Adrenal gland (tissue), 19 donors: ENCODE data around the gene DNAJB7. TPM values are rescaled to one million over a fixed set of nuclear protein-coding genes. Genes with fewer than 3 reads are reported as not detected.

Source experiments
- DNase-seq, 7 donors: peaks; one replicate each; pipeline ENCODE4 v3.0.0-alpha.2; 2019 to 2020
- H3K27ac ChIP-seq, 5 donors: fragments of 200-600 bp; sonication (generic) in 4 of 5; 1 replicate in 3 of 5; 2 replicates in 2 of 5; pipeline versions ENCODE4 v1.5.1 to v1.8.0; 2016 to 2020; ENCODE audit warnings: mild to moderate bottlenecking in 1 of 5
- H3K27me3 ChIP-seq: fragments of 200-600 bp; 2 replicates; pipeline ENCODE4 v1.8.0; 2021
- H3K36me3 ChIP-seq, 2 donors: fragments of 200-600 bp; replicated peaks in 1 of 2; 1 replicate in 1 of 2; 2 replicates in 1 of 2; pipeline versions ENCODE4 v1.5.1 to v1.8.0; 2018 to 2022
- H3K4me1 ChIP-seq, 2 donors: fragments of 200-600 bp; replicated peaks in 1 of 2; 1 replicate in 1 of 2; 2 replicates in 1 of 2; pipeline versions ENCODE4 v1.5.1 to v1.8.0; 2018 to 2021
- H3K4me3 ChIP-seq, 4 donors: fragments of 200-600 bp; sonication (generic) in 3 of 4; one replicate each; pipeline ENCODE4 v1.5.1; 2016 to 2018
- H3K9me3 ChIP-seq, 3 donors: fragments of 200-600 bp; sonication (generic) in 1 of 3; replicated peaks in 1 of 3; 1 replicate in 2 of 3; 2 replicates in 1 of 3; pipeline versions ENCODE4 v1.5.1 to v1.8.0; 2016 to 2021
- POLR2A ChIP-seq, 2 donors: fragments of 450-650 bp; IDR thresholded peaks; one replicate each; pipeline ENCODE4 v1.6.1; 2017; ENCODE audit warnings: antibody characterized with exemption in 2 of 2, mild to moderate bottlenecking in 2 of 2, moderate library complexity in 1 of 2
- WGBS, 4 donors: extraction: QIAGEN DNeasy Blood & Tissue Kit in 2 of 4; methylation state at CpG; one replicate each; pipeline versions ENCODE4 v1.1.5 to v1.1.7; 2013 to 2017; 5-methylcytosine and 5-hydroxymethylcytosine counted together
- intact Hi-C, 2 donors: fragments of 100-400 bp; cut with DNase I; formaldehyde crosslinking; loops; one replicate each; pipeline versions ENCODE4 v1.14.1 to v1.15.0; 2022 to 2023
- long read RNA-seq, 10 donors: library from polyadenylated mRNA in 3 of 10; unstranded in 2 of 10; stranded (forward) in 1 of 10; transcript quantifications; one replicate each; pipeline ENCODE4 v2.0.0 and lab custom pipeline, GENCODE V29; 2021 to 2026
- polyA plus RNA-seq, 3 donors: library from polyadenylated mRNA; stranded (reverse); fragments of 200-250 nt in 2 of 3; fragments of 350-450 nt in 1 of 3; fragmentation: Illumina TruSeq in 1 of 3; extraction: RNeasy Lipid Tissue Mini Kit (QIAGEN cat#74804) in 1 of 3; gene quantifications; one replicate each; pipeline ENCODE4 v1.2.3, GENCODE V29; 2013 to 2014
- total RNA-seq, 9 donors: library from RNA; depleted of rRNA in 4 of 9; stranded (reverse); fragments of >200 nt in 4 of 9; fragments of 120-200 nt in 1 of 9; fragmentation: NEBNext Ultra II Directional in 1 of 9; extraction: Animal tissue kit (Norgen Biotek cat#: 25700) in 1 of 9; gene quantifications; one replicate each; pipeline versions ENCODE4 v1.1.0 to v1.2.4, GENCODE V29; 2013 to 2023
- TF ChIP-seq, protein P1 (sequence below), 6 experiments: fragments of 450-650 bp in 4 of 6; fragments of 200-600 bp in 2 of 6; sonication (generic) in 1 of 6; IDR thresholded peaks; 1 replicate in 5 of 6; 2 replicates in 1 of 6; pipeline versions ENCODE4 v1.5.1 to v1.8.0; 2016 to 2021; ENCODE audit warnings: antibody characterized with exemption in 6 of 6, mild to moderate bottlenecking in 2 of 6, moderate library complexity in 1 of 6
- donor health status: healthy with polysubstance abuse.
- donor health status: Bipolar disorder and iron deficiency.
- donor health status: DM: yes; HTN: yes; CAD: no.
- donor health status: DM: no; HTN: no; CAD: no.
- donor health status: DM: no; HTN: no; CAD: no.
- donor health status: DM: yes; HTN: yes; CAD: no.

The DNAJB7 gene
- total RNA-seq (not detected), polyA plus RNA-seq (not detected)
- long read RNA-seq, donor 1, transcript DNAJB7-201 (1 exons, 2,578 nt), result major isoform, 5 of 5 reads
- long read RNA-seq, donor 1, partial matches to known transcripts, result 0 of 5 reads
- long read RNA-seq, donor 1, other reads (novel, unspliced or antisense), result 0 of 5 reads
- long read RNA-seq, donor 2, transcript DNAJB7-201 (1 exons, 2,578 nt), result major isoform, 5 of 5 reads
- long read RNA-seq, donor 2, partial matches to known transcripts, result 0 of 5 reads
- long read RNA-seq, donor 2, other reads (novel, unspliced or antisense), result 0 of 5 reads
- long read RNA-seq, donor 3, partial matches to known transcripts, result 0 of 2 reads
- long read RNA-seq, donor 3, other reads (novel, unspliced or antisense), result 0 of 2 reads
- long read RNA-seq, donor 4, partial matches to known transcripts, result 0 of 2 reads
- long read RNA-seq, donor 4, other reads (novel, unspliced or antisense), result 0 of 2 reads
- long read RNA-seq, donor 5, partial matches to known transcripts, result 0 of 2 reads
- long read RNA-seq, donor 5, other reads (novel, unspliced or antisense), result 0 of 2 reads
- long read RNA-seq, donor 6, result 0 reads
- long read RNA-seq, donor 7, result 0 reads
- long read RNA-seq, donor 8, result 0 reads
- long read RNA-seq, donor 9, result 0 reads
- long read RNA-seq, donor 10, partial matches to known transcripts, result 0 of 2 reads
- long read RNA-seq, donor 10, other reads (novel, unspliced or antisense), result 0 of 2 reads

DNA sequence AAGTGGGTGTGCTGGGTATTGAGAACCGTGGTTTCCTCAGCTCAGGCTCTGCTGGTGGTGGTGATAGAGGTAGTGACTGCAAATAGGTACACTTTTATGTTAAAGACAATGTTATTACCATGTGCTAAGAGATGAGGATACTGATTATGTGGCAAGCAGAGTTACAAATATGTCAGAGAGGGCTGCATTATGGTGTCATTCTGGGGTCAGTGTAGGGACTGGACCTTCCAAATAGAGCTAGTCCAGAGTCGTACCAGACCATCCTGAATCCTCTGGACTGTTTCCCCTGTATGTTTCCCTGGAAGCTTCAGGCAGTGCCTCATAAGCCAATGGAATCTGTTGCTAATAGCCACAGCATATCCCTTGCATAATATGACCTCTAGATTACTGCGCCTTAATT, at the start of gene DNAJB7:
Gene DNAJB7 (minus strand): TSS at position 101 of the 400 bp plus-strand sequence. CDS start 119 bp downstream, outside the sequence.
- no peak within 1 kb of the TSS for H3K27ac ChIP-seq
- intact Hi-C loops, result no loop called here
- H3K4me1 ChIP-seq, result peaks cover 2 to 25% of the 10 kb centered on the region in 2 donors
- 84 to 89% (median 87%) methylated on average over 3 of the region's 3 CpGs for WGBS, 4 donors
- no peak within 1 kb of the TSS for H3K4me3 ChIP-seq
- DNase-seq, result no peak
- no peaks in the 10 kb centered on the region for H3K9me3 ChIP-seq
- no peaks in the 10 kb centered on the region for H3K27me3 ChIP-seq
- TF ChIP-seq, protein P1, sequence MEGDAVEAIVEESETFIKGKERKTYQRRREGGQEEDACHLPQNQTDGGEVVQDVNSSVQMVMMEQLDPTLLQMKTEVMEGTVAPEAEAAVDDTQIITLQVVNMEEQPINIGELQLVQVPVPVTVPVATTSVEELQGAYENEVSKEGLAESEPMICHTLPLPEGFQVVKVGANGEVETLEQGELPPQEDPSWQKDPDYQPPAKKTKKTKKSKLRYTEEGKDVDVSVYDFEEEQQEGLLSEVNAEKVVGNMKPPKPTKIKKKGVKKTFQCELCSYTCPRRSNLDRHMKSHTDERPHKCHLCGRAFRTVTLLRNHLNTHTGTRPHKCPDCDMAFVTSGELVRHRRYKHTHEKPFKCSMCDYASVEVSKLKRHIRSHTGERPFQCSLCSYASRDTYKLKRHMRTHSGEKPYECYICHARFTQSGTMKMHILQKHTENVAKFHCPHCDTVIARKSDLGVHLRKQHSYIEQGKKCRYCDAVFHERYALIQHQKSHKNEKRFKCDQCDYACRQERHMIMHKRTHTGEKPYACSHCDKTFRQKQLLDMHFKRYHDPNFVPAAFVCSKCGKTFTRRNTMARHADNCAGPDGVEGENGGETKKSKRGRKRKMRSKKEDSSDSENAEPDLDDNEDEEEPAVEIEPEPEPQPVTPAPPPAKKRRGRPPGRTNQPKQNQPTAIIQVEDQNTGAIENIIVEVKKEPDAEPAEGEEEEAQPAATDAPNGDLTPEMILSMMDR (IDR thresholded peaks at IDR 0.05), result no peak
- no peak for TF ChIP-seq POLR2A (IDR thresholded peaks at IDR 0.05)
- H3K36me3 ChIP-seq, result no peaks in the 10 kb centered on the region

DNA sequence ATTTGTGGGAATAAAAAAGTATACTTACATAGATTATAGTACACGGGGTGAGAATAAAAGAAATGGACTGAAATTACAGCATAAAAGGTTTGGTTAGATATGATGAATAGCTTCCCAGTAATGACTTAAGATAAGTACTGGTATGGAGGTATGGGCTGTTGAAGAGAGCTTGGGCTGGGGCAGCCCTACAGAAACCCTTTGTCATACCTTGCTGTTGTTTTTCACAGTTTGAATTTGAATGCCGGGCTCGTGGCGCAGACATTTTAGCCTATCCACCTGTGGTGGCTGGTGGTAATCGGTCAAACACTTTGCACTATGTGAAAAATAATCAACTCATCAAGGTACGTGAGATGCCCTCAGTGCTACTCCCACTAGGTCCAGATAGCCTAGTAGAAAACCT, 47.0 kb upstream of the DNAJB7 start:
- Histone ChIP-seq H3K27me3 (no peaks in the 10 kb centered on the region), H3K36me3 (peaks cover 0 to 30% of the 10 kb centered on the region in 2 donors), H3K4me1 (no peaks in the 10 kb centered on the region), H3K27ac (no peak overlapping the region), H3K4me3 (no peak overlapping the region), H3K9me3 (no peaks in the 10 kb centered on the region)
- intact Hi-C loops, result no loop called here
- 92 to 97% (median 93%) methylated on average over 6 of the region's 6 CpGs for WGBS, 4 donors
- TF ChIP-seq, protein P1 (IDR thresholded peaks at IDR 0.05), result no peak
- TF ChIP-seq POLR2A (IDR thresholded peaks at IDR 0.05), result no peak
- DNase-seq, result no peak

DNA sequence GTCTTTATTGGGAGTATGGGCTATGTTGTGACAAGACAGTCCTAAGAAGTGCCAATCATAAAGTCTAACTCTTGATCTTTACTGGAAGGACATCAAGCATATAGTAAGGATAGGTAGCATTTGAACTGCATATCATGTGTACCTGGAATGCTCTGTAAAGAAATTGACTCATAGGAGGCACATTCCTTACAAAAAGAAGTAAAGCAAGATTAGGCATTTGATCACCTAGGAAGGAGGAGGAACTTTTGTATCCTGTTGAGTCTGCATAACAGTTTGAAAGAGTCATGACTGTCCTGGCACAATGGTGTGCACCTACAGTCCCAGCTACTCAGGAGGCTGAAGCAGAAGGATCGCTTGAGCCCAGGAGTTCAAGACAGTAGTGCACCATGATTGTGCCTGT, 42.2 kb upstream of the DNAJB7 start:
- WGBS, 4 donors, result 93 to 100% (median 98%) methylated on average over 1 of the region's 1 CpG
- Histone ChIP-seq H3K9me3 (no peaks in the 10 kb centered on the region), H3K4me3 (no peak overlapping the region), H3K27ac (no peak overlapping the region), H3K36me3 (peaks cover 0 to 17% of the 10 kb centered on the region in 2 donors), H3K4me1 (no peaks in the 10 kb centered on the region), H3K27me3 (no peaks in the 10 kb centered on the region)
- TF ChIP-seq POLR2A (IDR thresholded peaks at IDR 0.05), result no peak
- TF ChIP-seq, protein P1 (IDR thresholded peaks at IDR 0.05), result no peak
- DNase-seq, result no peak
- intact Hi-C loops, result no loop called here

DNA sequence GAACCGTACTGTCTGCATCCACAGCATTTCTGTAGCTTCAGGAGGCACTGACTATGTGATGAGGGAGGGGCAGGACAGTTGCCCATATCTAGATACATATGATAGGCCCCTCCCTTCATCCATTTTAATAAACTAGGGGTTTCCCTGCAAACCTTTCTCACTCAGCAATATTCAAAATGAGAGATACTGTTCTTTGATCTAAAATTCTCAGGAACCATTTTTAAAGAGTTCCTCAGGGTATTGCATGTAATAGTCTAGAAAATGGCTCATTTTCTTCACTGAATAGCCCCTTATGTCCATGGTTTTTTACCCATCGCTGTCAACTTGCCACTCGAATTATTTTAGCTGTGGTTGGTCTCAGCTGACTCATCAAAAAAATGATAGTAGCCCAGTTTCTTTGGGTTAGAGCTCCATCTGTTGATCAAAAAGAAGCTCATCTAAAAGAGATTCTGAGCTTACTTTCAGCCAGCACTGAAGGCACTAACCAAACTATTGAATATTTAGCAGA, 37.0 kb upstream of the DNAJB7 start:
- no peaks in the 10 kb centered on the region for H3K27me3 ChIP-seq
- WGBS, 4 donors, result 30 to 34% (median 33%) methylated on average over 3 of the region's 3 CpGs
- DNase-seq, result peak in 1 of 7 donors; percentile 29
- intact Hi-C loops, result loop anchor here (10.0 kb wide), 2 partner anchors 84 to 214 kb away; partner anchors contain the start of gene SLC25A17 (in 1 of the 2)
- no peak overlapping the region for H3K27ac ChIP-seq
- no peak overlapping the region for H3K4me3 ChIP-seq
- TF ChIP-seq, protein P1 (IDR thresholded peaks at IDR 0.05), result peak; percentile 27 to 62 (median 54)
- no peak for TF ChIP-seq POLR2A (IDR thresholded peaks at IDR 0.05)
- H3K9me3 ChIP-seq, result no peaks in the 10 kb centered on the region
- H3K36me3 ChIP-seq, result no peaks in the 10 kb centered on the region
- H3K4me1 ChIP-seq, result no peaks in the 10 kb centered on the region
